B cell (primary cell): Measurements from ENCODE around the gene PAM. TPM values are rescaled to one million over a fixed set of nuclear protein-coding genes. Genes with fewer than 3 reads are reported as not detected.

Experiments
- ATAC-seq: fragments of 200-7000 bp; cut with Tn5 transposase; one replicate; pipeline ENCODE4 v1.10.0; 2021; ENCODE audit warnings: low read depth, mild to moderate bottlenecking, moderate number of reproducible peaks, moderate library complexity
- CTCF ChIA-PET: fragments of 350-600 bp; sonication (Branson Sonifier 250); formaldehyde crosslinking; loops from one replicate; lab custom pipeline; 2021; ENCODE audit warnings: antibody characterized with exemption, inconsistent platforms; lab: Charles Lee
- POLR2A ChIA-PET: fragments of 350-600 bp; sonication (Branson Sonifier 250); formaldehyde crosslinking; loops from one replicate; lab custom pipeline; 2021; ENCODE audit warnings: antibody characterized with exemption; lab: Charles Lee
- DNase-seq: peaks from one replicate; pipeline ENCODE4 v3.0.0; 2013
- H2AFZ ChIP-seq: 2 replicates; pipeline ENCODE4 v1.6.1; 2012; ENCODE audit warnings: mild to moderate bottlenecking, low read depth, low read length; ENCODE audit not compliant: insufficient read depth, poor library complexity, severe bottlenecking
- H3K27ac ChIP-seq, 2 donors: 1 replicate in 1 of 2; 2 replicates in 1 of 2; pipeline ENCODE4 v1.5.1; 2012 to 2013; ENCODE audit warnings: low read length in 2 of 2, mild to moderate bottlenecking in 2 of 2, moderate library complexity in 1 of 2
- H3K27me3 ChIP-seq, 4 experiments: fragments of 200-600 bp in 1 of 4; sonication (generic) in 1 of 4; replicated peaks in 1 of 4; 1 replicate in 2 of 4; 2 replicates in 2 of 4; pipeline versions ENCODE4 v1.6.1 to v1.7.0; 2013 to 2016; ENCODE audit warnings: low read length in 3 of 4, mild to moderate bottlenecking in 2 of 4, mixed read lengths in 1 of 4, moderate library complexity in 1 of 4; ENCODE audit not compliant: insufficient read depth in 4 of 4, control insufficient read depth in 3 of 4; ENCODE audit errors: control extremely low read depth in 1 of 4
- H3K36me3 ChIP-seq, 2 experiments: replicated peaks in 1 of 2; 1 replicate in 1 of 2; 2 replicates in 1 of 2; pipeline versions ENCODE4 v1.6.1 to v1.7.1; 2013; ENCODE audit warnings: low read length in 1 of 2; ENCODE audit not compliant: insufficient read depth in 2 of 2, control insufficient read depth in 1 of 2; ENCODE audit errors: control extremely low read depth in 1 of 2, extremely low read depth in 1 of 2
- H3K4me1 ChIP-seq, 2 donors: fragments of 200-600 bp in 1 of 2; sonication (generic) in 1 of 2; 1 replicate in 1 of 2; 2 replicates in 1 of 2; pipeline versions ENCODE4 v1.5.1 to v1.6.1; 2013 to 2017; ENCODE audit warnings: low read length in 2 of 2; ENCODE audit not compliant: control insufficient read depth in 2 of 2, insufficient read depth in 2 of 2
- H3K4me2 ChIP-seq: replicated peaks from 2 replicates; pipeline ENCODE3; 2012; ENCODE audit warnings: mild to moderate bottlenecking, low read depth, low read length; ENCODE audit not compliant: poor library complexity, severe bottlenecking
- H3K4me3 ChIP-seq, 5 experiments: fragments of 200-600 bp in 1 of 5; sonication (generic) in 1 of 5; 1 replicate in 3 of 5; 2 replicates in 2 of 5; pipeline versions ENCODE4 v1.5.1 to v1.7.0; 2011 to 2016; ENCODE audit warnings: low read length in 4 of 5, mild to moderate bottlenecking in 4 of 5, low read depth in 2 of 5, control low read depth in 1 of 5, moderate library complexity in 1 of 5; ENCODE audit not compliant: insufficient read depth in 1 of 5; ENCODE audit errors: control extremely low read depth in 1 of 5, extremely low read depth in 1 of 5
- H3K79me2 ChIP-seq: fragments of 200-600 bp; sonication (generic); one replicate; pipeline ENCODE4 v1.6.0; 2016; ENCODE audit warnings: low read length; ENCODE audit not compliant: control insufficient read depth, insufficient read depth
- H3K9ac ChIP-seq: fragments of 200-600 bp; sonication (generic); 2 replicates; pipeline ENCODE4 v1.6.1; 2017; ENCODE audit warnings: mild to moderate bottlenecking, low read length, moderate library complexity
- H3K9me3 ChIP-seq, 3 donors: one replicate each; pipeline versions ENCODE4 v1.6.1 to v1.7.1; 2013; ENCODE audit warnings: low read length in 2 of 3; ENCODE audit not compliant: control insufficient read depth in 2 of 3, insufficient read depth in 1 of 3; ENCODE audit errors: control extremely low read depth in 1 of 3
- H4K20me1 ChIP-seq: 2 replicates; pipeline ENCODE4 v1.6.0; 2012; ENCODE audit warnings: mild to moderate bottlenecking, low read length; ENCODE audit not compliant: insufficient read depth, control insufficient read depth, poor library complexity, severe bottlenecking
- H3K27ac Mint-ChIP-seq: one replicate; pipeline ENCODE4 v1.8.0; 2021; ENCODE audit warnings: mixed read lengths
- H3K27me3 Mint-ChIP-seq: one replicate; pipeline ENCODE4 v1.8.0; 2021; ENCODE audit warnings: mixed read lengths
- H3K4me1 Mint-ChIP-seq: one replicate; pipeline ENCODE4 v1.8.0; 2021; ENCODE audit warnings: mixed read lengths
- H3K4me3 Mint-ChIP-seq: one replicate; pipeline ENCODE4 v1.8.0; 2021; ENCODE audit warnings: mixed read lengths
- H3K9me3 Mint-ChIP-seq: one replicate; pipeline ENCODE4 v1.8.0; 2022; ENCODE audit warnings: mixed read lengths; ENCODE audit not compliant: insufficient read depth
- CTCF ChIP-seq: fragments of 200-600 bp; IDR thresholded peaks from one replicate; pipeline ENCODE4 v1.8.0; 2022; ENCODE audit warnings: antibody characterized with exemption, mild to moderate bottlenecking
- EZH2 ChIP-seq: IDR thresholded peaks from 2 replicates; pipeline ENCODE4 v1.6.1; 2012; ENCODE audit warnings: borderline replicate concordance, low read depth, mild to moderate bottlenecking, moderate library complexity, low read length; ENCODE audit not compliant: insufficient read depth, poor library complexity, severe bottlenecking
- WGBS: methylation state at CpG from one replicate; pipeline ENCODE4 v1.1.5; 2013; ENCODE audit warnings: missing lambda C conversion rate; ENCODE audit not compliant: insufficient coverage; 5-methylcytosine and 5-hydroxymethylcytosine counted together
- intact Hi-C: fragments of 100-400 bp; cut with micrococcal nuclease; formaldehyde crosslinking; loops from one replicate; pipeline ENCODE4 v1.10.0; 2022
- polyA plus RNA-seq: library from polyadenylated mRNA; depleted of rRNA; stranded (reverse); fragments of >200 nt; gene quantifications from 2 replicates; pipeline ENCODE4 v1.2.3, GENCODE V29; 2012
- total RNA-seq, 2 donors: library from RNA; stranded (reverse); fragments of 120-200 nt in 1 of 2; gene quantifications; 1 replicate in 1 of 2; 2 replicates in 1 of 2; pipeline versions ENCODE4 v1.2.3 to v1.2.4, GENCODE V29; 2013 to 2022

Gene PAM
- total and polyA plus RNA-seq, 2 donors (not counting 1 experiment from before 2014, with no cell fraction given), result 1.00 to 34.8 TPM

GRCh38 chr5:102718819-102719218, 36.3 kb upstream of the PAM start:
- ATAC-seq (no peak), DNase-seq (no peak)
- Histone ChIP-seq H3K9me3 (no peaks in the 10 kb centered on the region), H2AFZ (no peak overlapping the region), H3K79me2 (no peaks in the 10 kb centered on the region), H4K20me1 (no peaks in the 10 kb centered on the region), H3K27me3 (no peaks in the 10 kb centered on the region), H3K4me3 (no peak overlapping the region), H3K36me3 (no peaks in the 10 kb centered on the region), H3K4me1 (no peaks in the 10 kb centered on the region), H3K27ac (no peak overlapping the region), H3K9ac (no peak overlapping the region), H3K4me2 (no peak overlapping the region)
- no peak overlapping the region for H3K4me3 Mint-ChIP-seq
- ChIA-PET CTCF (interaction anchor here (0.7 kb wide), 1 partner anchor 28 kb away, joined by 3 read pairs; no protein-coding TSS in a partner anchor), POLR2A (no interaction called here)
- TF ChIP-seq CTCF (no peak), EZH2 (no peak)
- H3K27ac Mint-ChIP-seq, result no peak overlapping the region
- H3K4me1 Mint-ChIP-seq, result peaks cover 1% of the 10 kb centered on the region
- H3K27me3 Mint-ChIP-seq, result peaks cover 10% of the 10 kb centered on the region
- no CpG with 5 or more reads among the region's 4 CpGs for WGBS
- peaks cover 2% of the 10 kb centered on the region for H3K9me3 Mint-ChIP-seq
- intact Hi-C loops, result no loop called here

- WGBS, result no CpG with 5 or more reads among the region's 1 CpG
- Mint-ChIP-seq H3K4me1 (no peaks in the 10 kb centered on the region), H3K9me3 (peaks cover 2% of the 10 kb centered on the region), H3K4me3 (no peak overlapping the region), H3K27ac (no peak overlapping the region), H3K27me3 (peaks cover 10% of the 10 kb centered on the region)
- DNase-seq, result no peak
- ATAC-seq, result no peak
- no peaks in the 10 kb centered on the region for H3K27me3 ChIP-seq
- H3K79me2 ChIP-seq, result no peaks in the 10 kb centered on the region
- H3K9me3 ChIP-seq, result no peaks in the 10 kb centered on the region
- ChIA-PET CTCF (no interaction called here), POLR2A (no interaction called here)
- no peak overlapping the region for H2AFZ ChIP-seq
- H3K4me2 ChIP-seq, result no peak overlapping the region
- H3K36me3 ChIP-seq, result no peaks in the 10 kb centered on the region
- TF ChIP-seq EZH2 (no peak), CTCF (no peak)
- no peak overlapping the region for H3K27ac ChIP-seq
- no peak overlapping the region for H3K4me3 ChIP-seq
- no peak overlapping the region for H3K9ac ChIP-seq
- H3K4me1 ChIP-seq, result no peaks in the 10 kb centered on the region
- H4K20me1 ChIP-seq, result no peaks in the 10 kb centered on the region
- intact Hi-C loops, result no loop called here
These were observed 35.2 kb upstream of the PAM start for GRCh38 chr5:102719886-102720285.
